Stimulated activated CD8-positive, alpha-beta memory T cell treated with anti-CD3 and anti-CD28 coated beads, Interleukin-7, amount 100 ng/mL, for 4 hours (primary cell): Measurements from ENCODE around the gene KRT14.
"Not testable (repeated sequence)": the region's sequence is repeated elsewhere in the genome, so short reads cannot be mapped to it uniquely, and the experiment has no call there.

ENCODE experiments used
- DNase-seq, 2 donors: peaks; one replicate each; pipeline ENCODE4 v3.0.0-alpha.2; 2020; ENCODE audit warnings: low read depth in 2 of 2

Gene KRT14

GRCh38 chr17:41547378-41547841, 39.3 kb downstream of the KRT14 start:
- DNase-seq = no peak

DNA sequence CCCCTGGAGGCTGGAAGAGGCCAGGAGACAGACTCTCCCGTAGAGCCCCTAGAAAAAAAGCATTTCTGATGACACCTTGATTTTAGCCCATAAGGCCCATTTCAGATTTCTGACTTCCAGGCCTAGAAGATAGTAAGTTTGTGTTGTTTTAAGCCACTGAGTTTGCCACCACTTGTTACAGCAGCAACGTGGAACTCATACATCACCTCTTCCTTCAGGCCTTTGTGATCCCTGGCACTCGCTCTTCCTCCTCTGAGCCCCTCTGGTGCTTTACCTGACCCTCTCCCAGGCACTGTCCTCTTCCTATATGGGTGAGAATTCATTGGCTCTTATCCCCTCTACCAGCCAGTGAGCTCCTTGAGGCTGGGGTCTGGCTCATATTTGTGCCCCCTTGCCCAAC, 39.9 kb downstream of the KRT14 start:
- DNase-seq = no peak

- no peak for DNase-seq
Observed at GRCh38 chr17:41545829-41546410, 40.8 kb downstream of the KRT14 start.

- DNase-seq = no peak
Observed at GRCh38 chr17:41544935-41545334, 41.8 kb downstream of the KRT14 start.

DNA sequence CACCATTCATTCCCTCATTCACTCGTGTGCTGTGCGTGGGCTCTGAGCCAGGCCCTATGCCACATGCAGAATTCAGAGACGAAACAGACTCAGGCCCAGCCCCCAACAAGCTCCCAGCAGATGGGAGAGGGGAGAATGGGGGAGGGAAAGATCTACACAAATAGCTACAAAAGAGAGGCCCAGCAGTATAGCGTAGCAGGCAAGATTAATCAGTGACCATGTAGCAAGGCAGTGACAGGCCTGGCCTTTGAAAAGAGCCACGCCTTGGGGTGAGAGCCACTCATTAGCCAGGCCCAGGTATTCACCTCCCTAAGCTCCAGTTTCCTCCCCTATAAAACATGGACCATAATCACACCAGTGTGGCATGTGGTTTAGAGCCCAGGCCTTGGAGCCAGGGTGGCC, 42.2 kb downstream of the KRT14 start:
- no peak for DNase-seq

DNA sequence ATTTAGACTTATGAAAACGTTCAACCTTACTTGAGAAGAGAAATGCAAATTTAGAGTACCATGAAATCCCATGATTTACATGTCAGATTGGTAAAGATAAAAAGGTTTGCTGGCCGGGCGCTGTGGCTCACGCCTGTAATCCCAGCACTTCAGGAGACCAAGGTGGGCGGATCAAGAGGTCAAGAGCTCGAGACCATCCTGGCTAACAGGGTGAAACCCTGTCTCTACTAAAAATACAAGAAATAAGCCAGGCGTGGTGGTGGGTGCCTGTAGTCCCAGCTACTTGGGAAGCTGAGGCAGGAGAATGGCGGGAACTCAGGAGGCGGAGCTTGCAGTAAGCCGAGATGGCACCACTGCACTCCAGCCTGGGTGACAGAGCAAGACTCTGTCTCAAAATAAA, 43.9 kb downstream of the KRT14 start:
- not testable (repeated sequence) for DNase-seq

GRCh38 chr17:41542357-41542756, 44.3 kb downstream of the KRT14 start:
- no peak for DNase-seq

DNA sequence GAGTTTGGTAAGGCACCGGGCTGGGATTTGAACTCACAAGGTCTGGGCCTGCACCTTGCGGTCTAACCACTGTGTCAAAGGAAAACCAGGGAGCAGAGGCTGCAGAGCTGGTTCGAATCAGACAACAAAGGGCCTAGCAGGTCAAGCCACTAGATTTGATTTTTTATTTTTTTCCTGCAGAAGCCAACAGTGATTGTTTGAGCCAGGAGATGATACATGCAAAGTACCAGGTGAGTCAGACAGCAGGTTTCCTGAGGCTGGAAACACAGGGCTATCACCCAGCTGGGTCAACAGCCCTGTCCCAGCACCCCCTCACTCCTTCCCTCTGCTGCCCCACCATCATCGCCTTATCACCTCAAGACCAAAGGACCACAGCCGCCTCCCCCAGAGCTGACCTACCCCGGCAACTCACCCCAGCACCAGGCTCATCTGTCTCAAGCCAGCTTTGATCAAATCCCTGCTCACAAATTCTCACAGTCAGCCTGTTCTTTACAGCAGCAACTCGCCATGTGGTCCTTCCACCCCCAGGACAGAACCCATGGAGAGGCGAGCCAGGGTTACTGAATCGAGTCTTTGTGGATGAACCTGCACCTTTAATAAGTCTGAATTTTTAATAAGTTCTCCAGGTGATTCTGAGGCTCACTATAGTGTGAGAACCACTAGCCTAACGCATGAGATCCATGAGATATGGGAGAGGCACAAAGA, 45.6 kb downstream of the KRT14 start:
- DNase-seq = no peak

- DNase-seq = no peak
Observed at GRCh38 chr17:41539979-41540701, 46.6 kb downstream of the KRT14 start.

- no peak for DNase-seq
Observed at GRCh38 chr17:41539071-41539492, 47.6 kb downstream of the KRT14 start.

- no peak for DNase-seq
Observed at GRCh38 chr17:41538565-41538991, 48.1 kb downstream of the KRT14 start.

GRCh38 chr17:41537990-41538389, 48.7 kb downstream of the KRT14 start:
- DNase-seq = no peak

GRCh38 chr17:41537614-41537954, 49.1 kb downstream of the KRT14 start:
- no peak for DNase-seq

DNA sequence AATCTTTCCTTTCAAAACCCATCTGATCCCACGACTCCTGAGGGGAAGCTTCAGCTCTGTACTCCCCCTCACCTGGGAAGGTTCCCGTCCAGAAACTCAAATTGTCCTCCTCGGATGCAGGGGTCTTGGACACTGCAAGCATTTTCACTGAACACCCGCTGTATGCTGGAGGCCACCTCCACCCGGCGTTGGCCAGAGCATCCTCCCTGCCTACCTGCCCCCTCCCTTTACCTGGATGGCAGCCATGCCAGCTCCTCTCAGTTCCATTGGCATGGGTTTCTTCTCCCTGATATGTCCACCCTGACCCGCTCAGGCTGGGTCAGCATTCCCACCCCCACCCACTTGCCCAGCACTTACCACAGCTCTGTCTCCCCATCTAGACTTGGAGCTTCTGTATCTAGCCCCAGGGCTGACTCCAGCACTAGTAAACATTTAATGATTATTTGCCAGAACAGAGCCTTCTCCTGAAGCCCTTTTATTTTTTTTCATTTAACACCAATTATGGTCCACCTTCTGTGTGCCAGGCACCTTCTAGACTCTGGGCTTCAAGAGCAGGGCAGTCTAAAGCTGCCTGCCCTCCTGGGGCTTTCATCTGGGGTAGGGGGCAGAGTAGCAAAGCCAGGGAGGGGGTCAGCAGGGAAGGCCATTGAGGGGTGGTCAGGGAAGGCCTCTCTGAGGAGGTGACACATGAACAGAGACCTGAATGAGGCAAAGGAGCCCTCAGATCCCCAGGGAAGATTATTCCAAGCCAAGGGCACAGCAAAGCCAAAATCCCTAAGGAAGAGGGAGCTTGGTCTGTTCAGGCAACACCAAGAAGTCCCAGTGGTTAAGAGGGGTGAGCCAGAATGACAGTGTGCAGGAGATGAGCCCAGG, 49.7 kb downstream of the KRT14 start:
- no peak for DNase-seq

GRCh38 chr17:41535764-41536481, 50.8 kb downstream of the KRT14 start:
- DNase-seq = no peak

GRCh38 chr17:41534899-41535546, 51.7 kb downstream of the KRT14 start:
- no peak for DNase-seq

- DNase-seq = no peak
Observed at GRCh38 chr17:41533613-41534012, 53.1 kb downstream of the KRT14 start.

DNA sequence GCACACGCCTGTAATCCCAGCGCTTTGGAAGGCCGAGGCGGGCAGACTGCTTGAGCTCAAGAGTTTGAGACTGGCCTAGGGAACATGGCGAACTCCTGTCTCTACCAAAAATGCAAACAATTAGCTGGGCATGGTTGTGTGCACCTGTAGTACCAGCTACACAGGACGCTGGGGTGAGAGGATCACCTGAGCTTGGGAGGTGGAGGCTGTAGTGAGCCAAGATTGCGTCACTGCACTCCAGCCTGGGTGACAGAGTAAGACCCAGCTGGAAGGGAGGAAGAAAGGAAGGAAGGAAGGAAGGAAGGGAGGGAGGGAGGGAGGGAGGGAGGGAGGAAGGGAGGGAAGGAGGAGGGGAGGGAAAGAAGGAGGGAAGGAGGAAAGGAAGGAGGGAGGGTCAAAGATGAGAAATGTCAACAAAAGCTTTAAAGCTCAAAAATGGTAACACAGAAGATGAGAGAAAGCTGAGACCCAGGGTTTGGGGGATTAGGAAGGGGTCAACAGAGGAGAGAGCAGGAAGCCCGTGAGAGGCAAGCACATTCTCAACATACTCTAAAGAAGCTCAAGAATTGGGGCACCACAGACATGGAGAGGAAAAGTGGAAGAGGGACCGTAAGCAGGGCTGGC, 53.6 kb downstream of the KRT14 start:
- no peak for DNase-seq
